B cell (primary cell): ENCODE data around the gene XPO5.

Source experiments
- CTCF ChIP-seq: fragments of 200-600 bp; IDR thresholded peaks from one replicate; pipeline ENCODE4 v1.8.0; 2022; ENCODE audit warnings: antibody characterized with exemption, mild to moderate bottlenecking
- EZH2 ChIP-seq: IDR thresholded peaks from 2 replicates; pipeline ENCODE4 v1.6.1; 2012; ENCODE audit warnings: borderline replicate concordance, low read depth, mild to moderate bottlenecking, moderate library complexity, low read length; ENCODE audit not compliant: insufficient read depth, poor library complexity, severe bottlenecking

GRCh38 chr6:43608310-43608763 is 32.5 kb upstream of the XPO5 start:
- TF ChIP-seq CTCF = peak; percentile 86
- TF ChIP-seq EZH2 = no peak
